B cell (primary cell): ENCODE data around the gene CARD8.

Experiments
- EZH2 ChIP-seq: IDR thresholded peaks from 2 replicates; pipeline ENCODE4 v1.6.1; 2012; ENCODE audit warnings: borderline replicate concordance, low read depth, mild to moderate bottlenecking, moderate library complexity, low read length; ENCODE audit not compliant: insufficient read depth, poor library complexity, severe bottlenecking
- TF ChIP-seq, protein P1 (sequence below): fragments of 200-600 bp; IDR thresholded peaks from one replicate; pipeline ENCODE4 v1.8.0; 2022; ENCODE audit warnings: antibody characterized with exemption, mild to moderate bottlenecking

DNA sequence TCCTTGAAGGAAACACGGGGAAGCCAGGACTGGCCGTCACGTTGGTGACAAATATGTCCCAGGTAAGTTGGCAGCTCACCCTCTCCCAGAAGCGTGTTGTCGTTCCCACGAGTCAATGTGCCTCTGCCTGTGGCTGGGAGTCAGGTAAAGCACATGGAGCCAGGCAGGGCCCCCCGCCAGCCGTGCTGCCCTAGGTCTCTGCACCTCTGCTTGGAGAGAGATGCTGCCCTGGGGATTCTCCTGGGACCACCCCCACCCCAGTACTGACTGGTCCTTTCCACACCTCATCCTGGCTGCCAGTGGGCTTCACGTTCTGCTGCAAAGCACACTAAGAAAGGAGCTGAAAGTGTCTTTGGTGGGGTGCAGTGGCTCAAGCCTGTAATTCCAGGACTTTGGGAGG lies 24.0 kb upstream of the CARD8 start:
- TF ChIP-seq, protein P1, sequence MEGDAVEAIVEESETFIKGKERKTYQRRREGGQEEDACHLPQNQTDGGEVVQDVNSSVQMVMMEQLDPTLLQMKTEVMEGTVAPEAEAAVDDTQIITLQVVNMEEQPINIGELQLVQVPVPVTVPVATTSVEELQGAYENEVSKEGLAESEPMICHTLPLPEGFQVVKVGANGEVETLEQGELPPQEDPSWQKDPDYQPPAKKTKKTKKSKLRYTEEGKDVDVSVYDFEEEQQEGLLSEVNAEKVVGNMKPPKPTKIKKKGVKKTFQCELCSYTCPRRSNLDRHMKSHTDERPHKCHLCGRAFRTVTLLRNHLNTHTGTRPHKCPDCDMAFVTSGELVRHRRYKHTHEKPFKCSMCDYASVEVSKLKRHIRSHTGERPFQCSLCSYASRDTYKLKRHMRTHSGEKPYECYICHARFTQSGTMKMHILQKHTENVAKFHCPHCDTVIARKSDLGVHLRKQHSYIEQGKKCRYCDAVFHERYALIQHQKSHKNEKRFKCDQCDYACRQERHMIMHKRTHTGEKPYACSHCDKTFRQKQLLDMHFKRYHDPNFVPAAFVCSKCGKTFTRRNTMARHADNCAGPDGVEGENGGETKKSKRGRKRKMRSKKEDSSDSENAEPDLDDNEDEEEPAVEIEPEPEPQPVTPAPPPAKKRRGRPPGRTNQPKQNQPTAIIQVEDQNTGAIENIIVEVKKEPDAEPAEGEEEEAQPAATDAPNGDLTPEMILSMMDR = no peak
- TF ChIP-seq EZH2 = no peak
